CD4-positive, alpha-beta T cell treated with Interleukin-10 for 1 hour (primary cell): ENCODE data around the gene HAPSTR1.
"Not testable (repeated sequence)": the region's sequence is repeated elsewhere in the genome, so short reads cannot be mapped to it uniquely, and the experiment has no call there.

ENCODE experiments used
- DNase-seq: peaks from one replicate; pipeline ENCODE4 v3.0.0-alpha.2; 2020

The HAPSTR1 gene

DNA sequence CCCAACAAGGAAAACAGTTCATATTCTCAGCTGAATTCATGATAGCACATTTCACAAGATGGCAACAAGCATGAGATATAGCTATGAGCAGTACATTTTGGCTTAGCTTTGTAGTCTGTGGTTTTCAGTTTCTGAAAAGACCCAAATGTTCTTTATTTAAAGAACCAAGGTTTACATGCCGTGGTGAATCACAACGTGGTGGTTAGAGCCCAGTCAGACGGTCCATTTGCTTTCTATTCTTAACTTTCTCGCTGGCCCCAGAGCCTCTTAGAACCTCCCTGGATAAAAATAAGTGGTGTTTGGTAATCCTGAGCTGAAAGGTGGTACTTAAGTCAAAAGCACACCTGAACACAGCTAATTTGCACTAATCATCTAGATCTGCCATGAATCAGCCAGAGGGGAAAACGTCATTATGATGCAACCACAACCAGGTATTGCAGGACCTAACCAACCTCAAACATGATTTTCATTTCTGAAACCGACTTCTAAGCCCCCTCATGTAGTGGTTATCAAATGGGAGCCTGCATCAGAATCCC is 18.6 kb upstream of the HAPSTR1 start:
- DNase-seq: no peak

DNA sequence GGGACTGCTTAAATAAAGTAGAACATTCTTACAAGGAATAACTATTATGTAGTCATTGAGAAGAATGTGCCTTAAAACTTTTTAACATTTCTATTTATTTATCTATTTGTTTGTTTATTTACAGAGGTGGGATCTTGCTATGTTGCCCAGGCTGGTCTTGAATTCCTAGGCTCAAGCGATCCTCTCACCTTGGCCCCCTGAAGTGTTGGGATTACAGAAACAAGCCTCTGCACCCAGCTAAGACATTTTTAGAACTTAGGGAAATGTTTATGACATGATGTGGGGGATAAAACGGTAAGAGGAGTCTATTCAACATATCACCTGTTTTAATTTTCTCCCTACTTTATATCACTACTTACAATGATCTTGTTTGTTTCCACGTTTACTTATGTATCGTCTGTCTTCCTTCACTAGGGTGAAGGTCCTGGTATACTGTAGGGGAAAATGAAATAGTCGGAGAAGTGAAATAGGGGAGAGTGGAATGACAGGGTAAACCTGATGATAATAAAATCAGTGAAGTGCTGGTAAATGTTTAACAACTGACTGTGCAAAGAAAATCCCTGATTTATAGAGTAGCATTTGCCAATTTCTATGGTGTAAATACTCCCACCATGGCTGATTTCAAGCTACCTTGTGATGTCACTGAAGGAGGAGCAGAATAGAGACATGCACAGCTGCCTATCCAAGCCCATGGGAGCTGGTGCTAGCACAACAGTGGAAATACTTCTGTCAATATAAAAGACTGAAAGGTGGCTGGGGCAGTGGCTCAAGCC is 16.0 kb upstream of the HAPSTR1 start:
- DNase-seq: no peak

DNA sequence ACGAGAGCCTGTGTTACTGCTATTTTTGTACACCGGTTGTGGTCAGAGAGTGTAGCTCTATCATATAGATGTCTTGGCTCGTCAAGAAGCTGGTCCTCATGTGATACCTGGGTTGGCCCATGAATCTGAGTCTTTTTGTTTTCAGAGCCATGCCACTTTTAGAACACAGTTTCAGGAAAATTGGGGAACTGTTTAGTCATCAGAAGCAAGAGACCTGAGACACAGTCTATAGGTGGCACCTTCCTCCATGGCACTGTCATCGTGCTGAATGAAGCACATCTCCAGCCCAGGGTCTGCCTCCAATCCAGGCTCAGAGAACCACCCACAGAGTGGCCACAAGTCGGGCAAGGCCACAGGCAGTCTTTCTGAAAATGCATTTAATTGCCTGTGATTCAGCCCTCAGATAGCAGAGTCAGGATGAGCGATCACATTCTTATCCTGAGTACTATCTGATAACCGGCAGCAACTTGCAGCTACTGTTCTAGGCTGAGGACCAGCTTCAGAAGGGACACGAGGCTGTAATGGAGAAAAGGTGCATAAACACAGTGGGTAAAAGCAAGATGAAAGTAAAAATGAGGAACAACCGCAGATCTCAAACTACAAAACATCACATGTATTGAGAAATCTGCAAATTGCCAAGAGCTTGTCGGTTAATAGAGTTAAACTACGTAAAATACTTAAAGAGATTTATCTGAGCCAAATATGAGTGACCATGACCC is 14.2 kb upstream of the HAPSTR1 start:
- no peak for DNase-seq

DNA sequence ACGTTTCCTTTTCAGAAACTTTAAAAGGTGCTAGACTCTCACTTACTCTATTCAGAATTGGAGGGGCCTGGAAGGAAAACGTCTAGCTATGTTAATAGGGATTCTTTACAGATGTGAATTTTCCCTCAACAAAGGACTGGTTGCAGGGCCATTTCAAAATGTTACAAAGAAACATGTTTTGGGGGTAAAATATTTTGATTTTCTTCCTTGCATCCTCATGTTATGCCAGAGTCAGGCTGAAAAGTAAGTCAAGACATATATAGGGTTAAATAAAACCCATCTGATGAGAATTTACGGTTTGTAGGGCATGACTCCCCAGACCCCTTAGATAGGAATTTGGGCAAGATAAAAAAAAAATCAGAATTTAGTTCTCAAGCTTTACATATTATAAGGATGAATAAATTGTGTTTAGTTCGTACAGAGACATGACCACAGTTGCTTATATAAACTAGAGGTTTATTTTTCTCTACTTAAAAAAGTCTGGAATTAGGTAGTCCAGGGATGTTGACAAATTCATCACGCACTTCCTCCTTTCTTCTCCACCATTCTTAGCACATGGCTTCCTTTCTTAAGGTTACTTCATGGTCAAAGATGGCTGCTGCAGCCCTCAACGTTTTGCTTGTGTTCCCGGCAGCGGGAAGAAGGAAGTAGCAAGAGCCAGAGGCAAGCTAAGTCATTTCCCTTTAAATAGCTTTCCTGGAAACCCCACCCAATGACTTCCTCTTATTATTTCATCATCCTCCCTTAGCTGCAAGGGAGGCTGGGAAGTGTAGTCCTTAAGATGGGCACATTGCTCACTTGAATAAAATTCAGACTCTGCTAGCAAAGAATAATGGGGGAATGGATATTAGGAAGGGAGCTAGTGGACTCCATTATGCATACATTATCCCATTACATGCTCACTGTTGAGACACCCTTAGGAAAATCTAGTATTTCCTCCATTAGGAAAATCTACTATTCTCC is 12.7 kb upstream of the HAPSTR1 start:
- DNase-seq: peak; percentile 84

DNA sequence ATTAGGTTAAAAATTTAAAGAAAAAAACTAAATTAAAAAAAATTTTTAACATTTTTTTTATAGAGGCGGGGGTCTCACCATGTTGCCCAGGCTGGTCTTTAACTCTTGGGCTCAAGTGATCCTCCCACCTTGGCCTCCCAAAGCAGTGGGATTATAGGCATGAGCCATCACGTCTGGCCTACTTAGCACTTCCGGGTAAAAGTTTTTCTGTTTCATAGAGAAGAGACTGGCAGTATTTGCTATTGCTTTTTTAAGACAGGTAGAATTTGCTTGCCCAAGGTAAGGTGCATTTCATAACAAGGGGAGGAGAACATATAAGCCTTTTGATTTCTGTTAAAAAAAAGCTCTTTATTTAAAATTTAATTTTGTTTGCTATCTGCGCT is 12.0 kb upstream of the HAPSTR1 start:
- DNase-seq: no peak

DNA sequence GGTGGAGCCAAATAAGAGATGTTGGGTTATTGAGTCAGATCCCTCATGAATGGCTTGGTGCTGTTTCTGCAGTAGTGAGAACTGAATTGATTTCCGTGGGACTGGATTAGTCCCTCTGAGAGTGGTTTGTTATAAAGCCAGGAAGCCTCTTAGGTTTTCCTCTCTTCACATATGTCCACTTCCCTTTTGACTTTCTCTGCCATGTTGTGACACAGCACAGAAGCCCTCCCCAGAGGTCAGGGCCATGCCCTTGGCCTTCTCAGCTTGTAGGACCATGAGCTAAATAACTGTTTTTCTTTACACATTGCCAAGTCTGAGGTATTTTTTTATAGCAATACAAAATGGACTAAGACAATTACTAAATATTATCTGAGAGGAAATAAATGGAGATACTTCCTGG is 10.3 kb upstream of the HAPSTR1 start:
- no peak for DNase-seq

DNA sequence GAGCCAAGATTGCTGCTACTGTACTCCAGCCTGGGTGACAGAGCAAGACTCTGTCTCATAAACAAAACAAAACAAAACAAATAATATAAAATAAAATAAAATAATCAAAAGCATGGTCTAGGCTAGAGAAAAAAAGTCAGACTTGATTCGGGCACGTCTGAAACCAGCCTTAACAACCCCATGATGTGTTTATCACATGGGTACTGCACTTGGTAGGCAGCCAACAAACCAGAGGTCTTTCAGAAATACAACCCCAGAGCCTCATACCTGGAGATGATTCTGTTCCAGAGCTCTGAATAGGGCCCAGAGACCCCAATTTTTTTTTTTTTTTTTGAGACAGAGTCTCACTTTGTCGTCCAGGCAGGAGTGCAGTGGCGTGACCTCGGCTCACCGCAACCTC is 9.6 kb upstream of the HAPSTR1 start:
- DNase-seq: no peak

DNA sequence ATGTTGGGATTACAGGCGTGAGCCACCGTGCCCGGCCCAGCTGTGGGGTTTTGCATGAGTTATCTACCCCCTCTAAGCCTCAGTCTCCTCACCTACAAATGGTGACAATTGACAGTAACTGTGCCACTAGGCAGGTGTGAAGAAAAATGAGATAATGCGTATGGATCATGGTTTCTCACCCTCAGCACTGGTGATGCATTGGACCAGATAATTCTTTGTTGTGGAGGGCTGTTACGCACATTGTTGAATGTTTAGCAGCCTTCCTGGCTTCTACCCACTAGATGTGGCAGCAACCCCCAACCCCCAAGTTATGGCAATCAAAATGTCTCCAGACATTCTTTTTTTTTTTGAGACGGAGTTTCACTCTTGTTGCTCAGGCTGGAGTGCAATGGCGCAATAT is 9.0 kb upstream of the HAPSTR1 start:
- DNase-seq: peak; percentile 53

DNA sequence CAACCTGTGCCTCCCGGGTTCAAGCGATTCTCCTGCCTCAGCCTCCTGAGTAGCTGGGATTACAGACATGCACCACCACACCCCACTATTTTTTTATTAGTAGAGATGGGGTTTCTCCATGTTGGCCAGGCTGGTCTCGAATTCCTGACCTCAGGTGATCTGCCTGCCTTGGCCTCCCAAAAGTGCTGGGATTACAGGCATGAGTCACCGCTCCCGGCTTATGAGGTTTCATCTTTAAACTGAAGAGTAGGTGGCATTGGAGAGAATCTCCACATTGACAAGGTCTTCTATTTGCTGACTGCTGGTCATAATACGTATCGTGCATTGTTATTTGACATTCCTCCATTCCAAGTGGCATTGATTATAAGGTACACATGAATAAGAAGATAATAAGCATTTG is 3.7 kb upstream of the HAPSTR1 start:
- not testable (repeated sequence) for DNase-seq

DNA sequence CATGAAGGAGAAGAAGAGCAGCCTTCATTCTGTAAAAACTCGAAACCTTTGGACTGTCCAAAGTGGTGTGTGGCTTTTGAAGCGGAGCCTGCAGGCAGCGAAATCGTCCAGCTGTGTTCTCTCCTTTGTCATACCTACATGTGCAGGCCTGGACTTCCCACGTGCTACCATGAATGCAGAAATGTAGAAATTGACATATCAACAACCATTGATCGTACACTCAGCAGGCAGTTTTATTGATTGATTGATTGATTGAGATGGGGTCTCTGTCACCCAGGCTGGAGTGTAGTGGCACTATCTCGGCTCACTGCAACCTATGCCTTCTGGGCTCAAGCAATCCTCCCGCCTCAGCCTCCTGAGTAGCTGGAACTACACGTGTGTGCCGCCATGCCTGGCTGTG is 2.6 kb upstream of the HAPSTR1 start:
- no peak for DNase-seq

DNA sequence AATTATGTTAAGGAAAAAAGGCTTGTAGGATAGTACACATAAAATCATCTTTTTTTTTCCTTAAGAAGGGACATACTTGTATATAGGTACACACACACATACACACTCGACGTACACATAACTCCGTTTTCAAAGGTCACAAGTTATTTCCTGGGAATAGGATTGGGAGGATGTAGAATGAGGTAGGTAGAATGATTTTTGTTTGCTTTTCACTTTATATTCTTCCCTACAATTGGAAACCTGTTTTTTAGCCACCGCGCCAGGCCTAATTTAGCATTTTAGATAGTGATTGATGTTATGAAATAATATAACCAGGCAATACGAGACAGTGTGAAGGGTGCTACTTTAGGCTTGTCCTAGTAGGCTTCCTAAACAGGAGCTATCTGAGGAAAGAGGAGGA is 1.8 kb upstream of the HAPSTR1 start:
- no peak for DNase-seq

DNA sequence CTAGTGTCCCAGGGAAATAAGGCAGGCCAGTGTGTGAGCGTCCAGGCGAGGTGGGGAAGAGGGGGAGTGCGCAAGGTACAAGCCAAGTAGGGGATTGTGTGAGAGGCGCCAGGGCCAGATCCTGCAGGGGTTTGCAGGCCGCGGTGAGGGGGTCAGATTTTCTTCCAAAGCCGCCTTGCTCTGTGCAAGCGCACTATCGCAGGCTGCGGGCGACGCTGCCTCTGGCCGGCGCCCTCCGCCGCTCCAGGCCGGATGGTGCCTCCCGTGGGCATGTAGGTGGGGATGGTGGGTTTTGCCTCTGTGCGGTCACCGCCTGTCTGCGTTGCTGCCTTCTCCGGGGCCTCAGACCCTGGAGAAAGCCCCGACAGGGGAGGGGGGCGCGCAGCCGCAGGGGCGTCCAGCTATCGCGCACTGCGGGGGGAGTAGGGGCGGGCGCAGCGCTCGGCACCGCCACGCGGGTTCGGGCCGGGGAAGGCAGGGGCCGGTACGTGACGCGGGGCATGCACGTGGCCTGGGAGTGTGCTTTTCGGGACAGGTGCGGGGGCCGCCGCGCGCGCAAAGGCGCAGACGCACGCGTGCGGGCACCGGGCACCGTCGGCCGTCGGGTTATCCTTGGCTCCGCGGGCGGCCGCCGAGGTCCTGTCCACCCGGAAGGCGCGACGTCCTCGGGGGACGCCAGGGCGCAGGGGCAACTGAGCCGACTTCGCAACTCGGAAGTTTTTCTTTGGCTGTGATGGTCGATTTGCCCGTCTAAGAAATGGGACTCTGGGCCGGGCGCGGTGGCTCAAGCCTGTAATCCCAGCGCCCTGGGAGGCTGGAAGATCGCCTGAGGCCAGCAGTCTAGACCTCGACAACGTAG is 1.1 kb upstream of the HAPSTR1 start:
- peak; percentile 46 for DNase-seq

DNA sequence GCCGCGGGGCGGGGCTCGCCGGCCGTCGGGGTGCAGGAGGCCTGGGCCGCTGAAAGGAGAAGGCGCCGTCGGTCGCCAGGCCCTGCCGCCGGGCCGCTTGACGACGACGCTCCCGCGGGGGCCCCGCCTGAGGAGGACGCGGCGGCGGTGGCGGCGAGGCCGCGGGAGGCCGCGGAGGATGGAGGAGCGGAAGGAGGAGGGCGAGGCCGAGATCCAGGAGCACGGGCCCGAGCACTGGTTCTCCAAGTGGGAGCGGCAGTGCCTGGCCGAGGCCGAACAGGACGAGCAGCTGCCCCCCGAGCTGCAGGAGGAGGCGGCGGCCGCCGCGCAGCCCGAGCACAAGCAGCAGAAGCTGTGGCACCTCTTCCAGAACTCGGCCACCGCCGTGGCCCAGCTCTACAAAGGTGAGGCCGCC is 430 bp downstream of the HAPSTR1 start:
- peak; percentile 46 for DNase-seq

DNA sequence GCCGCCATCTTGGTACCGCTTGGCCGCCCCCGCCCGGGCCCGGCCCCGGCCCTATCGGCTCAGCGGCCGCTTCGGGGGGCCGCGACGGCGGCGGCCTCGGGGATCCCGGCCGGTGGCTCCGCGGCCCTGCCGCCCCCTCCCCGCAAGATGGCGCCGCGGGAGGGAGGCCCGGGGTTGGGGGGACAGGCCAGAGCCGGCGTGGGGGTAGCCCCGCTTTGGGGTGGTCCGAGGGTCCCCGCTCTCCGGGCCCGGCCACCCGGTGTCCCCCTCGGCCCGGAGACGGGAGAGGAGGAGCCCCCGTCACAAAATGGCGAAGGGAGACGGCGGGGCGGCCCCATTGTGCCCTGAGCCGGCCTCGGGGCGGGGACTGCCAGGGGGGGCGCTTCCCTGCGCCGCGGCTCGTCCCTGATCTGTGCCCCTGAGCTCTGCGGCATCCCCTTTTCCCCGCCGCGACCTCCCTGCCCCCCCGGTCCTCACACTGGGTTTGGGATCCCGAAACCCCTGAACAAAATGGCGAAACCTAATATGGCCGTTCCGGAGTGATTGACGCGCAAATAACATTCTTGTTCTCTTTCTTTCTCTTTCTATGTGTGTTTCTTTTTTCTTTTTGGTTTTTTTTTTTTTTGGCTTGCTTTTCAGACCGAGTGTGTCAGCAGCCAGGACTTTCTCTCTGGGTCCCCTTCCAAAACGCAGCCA is 986 bp downstream of the HAPSTR1 start:
- DNase-seq: peak; percentile 57

DNA sequence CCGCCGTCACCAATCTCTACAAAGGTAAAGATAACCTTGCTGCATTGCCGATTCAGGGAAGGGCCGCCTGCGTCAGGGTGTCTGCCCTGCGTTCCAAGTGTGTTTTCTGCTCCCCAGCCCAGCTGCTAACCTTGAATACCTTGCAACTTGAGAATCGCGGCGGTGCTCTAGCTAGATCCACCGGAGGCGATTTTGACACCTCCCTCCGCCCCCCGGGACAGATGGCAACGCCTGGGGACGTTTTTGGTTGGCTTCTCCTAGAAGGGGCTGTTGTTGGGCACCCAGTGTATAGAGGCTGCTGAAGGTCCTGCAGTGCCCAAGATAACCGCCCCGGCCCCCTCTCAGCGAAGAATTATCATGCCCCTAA is 1.5 kb downstream of the HAPSTR1 start:
- no peak for DNase-seq

DNA sequence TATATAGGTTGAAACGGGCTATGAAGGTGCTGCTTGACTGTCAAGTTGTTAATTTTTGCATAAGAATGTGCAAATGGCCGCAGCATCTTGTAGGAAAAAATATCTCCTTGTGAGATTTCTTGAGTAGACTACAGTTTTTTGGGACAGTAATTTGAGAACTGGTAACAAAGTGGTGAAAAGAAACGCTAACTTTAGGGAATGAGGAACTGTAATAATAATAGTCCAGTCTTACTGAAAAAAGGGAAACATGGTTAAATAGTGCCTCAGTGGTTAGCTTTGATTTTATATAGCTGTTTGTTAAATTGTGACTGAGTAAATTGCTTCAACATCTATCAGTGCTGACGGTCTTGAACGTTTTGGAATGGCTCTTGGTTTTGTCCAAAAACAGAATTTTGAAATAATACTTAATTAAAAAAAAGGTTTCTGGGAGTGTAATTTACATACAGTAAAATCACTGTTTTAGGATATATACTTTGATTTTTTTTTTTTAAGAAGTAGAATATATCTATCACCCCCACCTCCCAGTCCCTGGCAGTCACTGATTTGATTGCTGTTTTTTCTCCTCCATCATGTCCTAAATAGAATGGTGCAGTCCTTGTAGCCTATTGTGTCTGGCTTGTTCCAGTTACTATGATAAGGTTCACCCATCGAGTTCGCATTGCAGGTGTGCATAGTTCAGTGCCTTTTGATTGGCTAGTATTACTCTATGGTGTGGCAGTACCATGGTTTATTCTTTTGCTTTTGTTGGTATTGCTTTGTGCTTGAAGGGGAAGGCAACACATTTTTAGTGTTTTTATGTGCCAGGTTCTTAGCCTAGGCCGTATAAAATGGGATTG is 2.8 kb downstream of the HAPSTR1 start:
- DNase-seq: no peak

DNA sequence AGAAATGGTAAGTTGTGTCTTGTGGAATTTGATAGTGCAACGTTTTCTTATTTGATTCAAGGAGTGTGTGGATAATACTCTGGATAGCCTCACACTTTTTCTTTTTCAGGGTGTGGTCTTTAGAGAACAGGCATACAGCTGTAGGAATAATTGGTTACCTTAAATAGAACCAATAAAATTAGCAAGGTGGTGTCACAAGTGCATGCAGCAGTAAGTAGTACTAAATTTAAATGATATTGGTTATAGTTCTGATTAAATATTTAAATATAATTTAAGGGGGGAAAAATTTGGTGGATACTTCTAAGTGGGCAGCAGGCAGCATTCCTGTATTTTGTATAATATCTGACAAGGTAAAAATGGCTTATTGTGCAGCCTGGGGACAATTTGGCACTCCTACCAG is 3.7 kb downstream of the HAPSTR1 start:
- DNase-seq: no peak

DNA sequence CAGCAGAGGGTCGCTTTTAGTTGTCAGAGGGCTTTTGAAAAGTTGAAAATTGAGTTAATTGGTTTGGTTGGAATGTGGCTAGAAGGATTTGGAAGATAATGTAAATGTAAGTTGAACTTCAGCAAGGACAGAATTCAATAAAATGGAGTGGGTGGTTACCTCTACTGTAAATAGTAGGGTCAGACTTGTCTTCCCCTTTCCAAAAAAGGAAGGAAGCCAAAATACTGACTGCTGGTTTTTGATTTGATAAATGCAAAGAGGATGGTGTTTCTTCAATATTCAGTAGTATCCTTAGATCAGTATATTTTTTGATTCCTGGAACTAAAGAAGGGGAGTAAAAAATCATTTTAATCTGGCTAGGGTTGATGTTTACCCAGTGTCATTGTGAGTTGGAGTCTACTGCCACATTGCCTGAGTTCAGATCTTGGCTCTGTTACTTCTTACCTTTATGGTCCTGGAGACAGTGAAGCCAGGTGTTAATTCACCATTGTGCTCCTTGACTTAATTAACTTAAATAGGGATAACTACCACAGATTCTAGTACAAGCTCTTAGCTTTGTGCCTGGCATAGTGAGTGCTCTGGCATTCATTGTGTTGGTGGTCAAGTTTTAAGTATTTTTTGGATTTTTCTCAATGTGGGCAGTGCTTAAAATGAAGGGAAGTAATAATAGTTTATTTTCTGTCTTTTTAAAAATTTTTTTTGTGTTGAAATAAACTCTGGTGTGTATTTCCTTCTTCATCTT is 4.4 kb downstream of the HAPSTR1 start:
- DNase-seq: no peak

DNA sequence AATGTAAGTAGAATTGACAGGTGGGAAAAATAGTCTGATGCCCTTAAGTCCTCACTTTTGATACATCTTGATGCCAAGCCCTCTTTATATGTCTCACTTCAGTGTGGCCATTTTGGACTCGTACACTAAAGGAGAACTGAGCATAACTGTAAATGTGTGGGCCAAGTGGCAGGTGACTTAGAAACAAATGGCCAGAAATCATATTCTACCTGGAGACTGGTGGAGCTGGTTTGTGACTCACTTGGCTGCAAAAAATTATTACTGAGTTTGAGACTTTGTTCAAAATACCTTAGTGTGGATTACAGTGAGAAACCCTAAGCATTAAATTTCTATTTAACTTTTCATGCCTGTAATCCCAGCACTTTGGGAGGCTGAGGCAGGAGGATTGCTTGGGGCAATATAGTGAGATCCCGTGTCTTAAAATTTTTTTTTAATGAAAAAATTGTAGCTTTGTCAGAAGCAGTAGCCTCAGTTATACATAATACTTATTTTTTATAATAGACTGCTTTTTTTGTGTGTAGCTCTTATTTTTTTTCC is 5.0 kb downstream of the HAPSTR1 start:
- no peak for DNase-seq
